ENCODE results near the gene AKAP5. TPM values are rescaled to one million over a fixed set of nuclear protein-coding genes. Genes with fewer than 3 reads are reported as not detected.
A peak's percentile ranks its signal among the peaks of the same experiment; 100 is the strongest.

Gene AKAP5
- 1 to 10 TPM; 1.4 to 1.8 TPM for total RNA-seq

- DNase-seq (ENCODE audit: low spot score in 2 of 2) (peak; percentile 56 to 66), ATAC-seq (peak; percentile 87 to 92)
- H3K9me3 Mint-ChIP-seq, result no peaks in the 10 kb centered on the region
- peak within 1 kb of the TSS; percentile 46 to 75 for H3K27ac Mint-ChIP-seq
- peaks cover 4 to 6% of the 10 kb centered on the region in 2 donors for H3K36me3 Mint-ChIP-seq
These were observed at the start of gene AKAP5 for GRCh38 chr14:64465191-64465822. Gene AKAP5 (plus strand): TSS chr14:64465499. CDS start chr14:64468395, 2,896 bp downstream.

GRCh38 chr14:64416348-64416932 lies 48.9 kb upstream of the AKAP5 start:
- no peak overlapping the region for H3K27ac Mint-ChIP-seq
- H3K36me3 Mint-ChIP-seq, result peaks cover 27 to 33% of the 10 kb centered on the region in 2 donors

GRCh38 chr14:64417055-64417770 lies 48.1 kb upstream of the AKAP5 start:
- ATAC-seq (peak in 1 of 2 donors; percentile 89), DNase-seq (ENCODE audit: low spot score in 2 of 2) (no peak)
- H3K9me3 Mint-ChIP-seq, result no peaks in the 10 kb centered on the region
- H3K36me3 Mint-ChIP-seq, result peaks cover 25 to 26% of the 10 kb centered on the region in 2 donors
- H3K27ac Mint-ChIP-seq, result peak overlapping the region in 1 of 2 donors; percentile 41

More at GRCh38 chr14:64416348-64416932, 48.9 kb upstream of the AKAP5 start:
- H3K9me3 Mint-ChIP-seq, result no peaks in the 10 kb centered on the region
- no peak for DNase-seq (ENCODE audit: low spot score in 2 of 2)
- peak in 1 of 2 donors; percentile 27 for ATAC-seq

- Mint-ChIP-seq H3K9me3 (no peaks in the 10 kb centered on the region), H3K36me3 (peaks cover 23 to 30% of the 10 kb centered on the region in 2 donors), H3K27ac (no peak overlapping the region)
- DNase-seq (ENCODE audit: low spot score in 2 of 2) (no peak), ATAC-seq (no peak)
These were observed 47.6 kb upstream of the AKAP5 start for GRCh38 chr14:64417771-64418125.

GRCh38 chr14:64419003-64419402 lies 46.3 kb upstream of the AKAP5 start:
- H3K36me3 Mint-ChIP-seq, result peaks cover 27 to 31% of the 10 kb centered on the region in 2 donors
- H3K9me3 Mint-ChIP-seq, result no peaks in the 10 kb centered on the region
- DNase-seq (ENCODE audit: low spot score in 2 of 2), result no peak
- no peak for ATAC-seq
- no peak overlapping the region for H3K27ac Mint-ChIP-seq

GRCh38 chr14:64421166-64421565 lies 44.1 kb upstream of the AKAP5 start:
- Mint-ChIP-seq H3K9me3 (no peaks in the 10 kb centered on the region), H3K27ac (peak overlapping the region; percentile 62 to 70), H3K36me3 (peaks cover 27 to 43% of the 10 kb centered on the region in 2 donors)
- DNase-seq (ENCODE audit: low spot score in 2 of 2), result no peak
- no peak for ATAC-seq

- H3K9me3 Mint-ChIP-seq, result no peaks in the 10 kb centered on the region
- H3K36me3 Mint-ChIP-seq, result peaks cover 27 to 44% of the 10 kb centered on the region in 2 donors
- H3K27ac Mint-ChIP-seq, result peak overlapping the region; percentile 52 to 62
- no peak for DNase-seq (ENCODE audit: low spot score in 2 of 2)
- no peak for ATAC-seq
These were observed 43.3 kb upstream of the AKAP5 start for GRCh38 chr14:64422005-64422404.

- ATAC-seq, result peak; percentile 73 to 93
- Mint-ChIP-seq H3K36me3 (peaks cover 34 to 44% of the 10 kb centered on the region in 2 donors), H3K27ac (peak overlapping the region in 1 of 2 donors; percentile 68), H3K9me3 (no peaks in the 10 kb centered on the region)
- no peak for DNase-seq (ENCODE audit: low spot score in 2 of 2)
These were observed 42.5 kb upstream of the AKAP5 start for GRCh38 chr14:64422756-64423155.

- Mint-ChIP-seq H3K27ac (peak overlapping the region; percentile 9 to 14), H3K36me3 (peaks cover 32 to 44% of the 10 kb centered on the region in 2 donors), H3K9me3 (no peaks in the 10 kb centered on the region)
- ATAC-seq (peak in 1 of 2 donors; percentile 30), DNase-seq (ENCODE audit: low spot score in 2 of 2) (no peak)
These were observed 41.3 kb upstream of the AKAP5 start for GRCh38 chr14:64423987-64424386.

GRCh38 chr14:64434528-64434927 lies 30.8 kb upstream of the AKAP5 start:
- no peak for DNase-seq (ENCODE audit: low spot score in 2 of 2)
- Mint-ChIP-seq H3K27ac (no peak overlapping the region), H3K36me3 (peaks cover 20 to 36% of the 10 kb centered on the region in 2 donors), H3K9me3 (no peaks in the 10 kb centered on the region)
- ATAC-seq, result no peak

- no peaks in the 10 kb centered on the region for H3K9me3 Mint-ChIP-seq
- DNase-seq (ENCODE audit: low spot score in 2 of 2) (no peak), ATAC-seq (peak in 1 of 2 donors; percentile 47)
- H3K27ac Mint-ChIP-seq, result peak overlapping the region; percentile 3 to 53
- peaks cover 29 to 38% of the 10 kb centered on the region in 2 donors for H3K36me3 Mint-ChIP-seq
These were observed 27.0 kb upstream of the AKAP5 start for GRCh38 chr14:64438181-64438841.

GRCh38 chr14:64439141-64439540 lies 26.2 kb upstream of the AKAP5 start:
- Mint-ChIP-seq H3K36me3 (peaks cover 36 to 46% of the 10 kb centered on the region in 2 donors), H3K9me3 (no peaks in the 10 kb centered on the region), H3K27ac (peak overlapping the region in 1 of 2 donors; percentile 3)
- ATAC-seq (no peak), DNase-seq (ENCODE audit: low spot score in 2 of 2) (no peak)

- Mint-ChIP-seq H3K27ac (peak overlapping the region in 1 of 2 donors; percentile 50), H3K9me3 (no peaks in the 10 kb centered on the region), H3K36me3 (peaks cover 36 to 58% of the 10 kb centered on the region in 2 donors)
- ATAC-seq, result no peak
- no peak for DNase-seq (ENCODE audit: low spot score in 2 of 2)
These were observed 24.8 kb upstream of the AKAP5 start for GRCh38 chr14:64440494-64440893.

- peak overlapping the region in 1 of 2 donors; percentile 88 for H3K27ac Mint-ChIP-seq
- H3K9me3 Mint-ChIP-seq, result no peaks in the 10 kb centered on the region
- DNase-seq (ENCODE audit: low spot score in 2 of 2) (no peak), ATAC-seq (no peak)
- peaks cover 34 to 53% of the 10 kb centered on the region in 2 donors for H3K36me3 Mint-ChIP-seq
These were observed 22.9 kb upstream of the AKAP5 start for GRCh38 chr14:64442300-64442988.

- no peak for ATAC-seq
These were observed 21.2 kb upstream of the AKAP5 start for GRCh38 chr14:64444140-64444539.

More at GRCh38 chr14:64444140-64444539, 21.2 kb upstream of the AKAP5 start:
- Mint-ChIP-seq H3K36me3 (peaks cover 31 to 41% of the 10 kb centered on the region in 2 donors), H3K9me3 (no peaks in the 10 kb centered on the region), H3K27ac (peak overlapping the region; percentile 75 to 87)
- no peak for DNase-seq (ENCODE audit: low spot score in 2 of 2)
